Hematopoietic multipotent progenitor cell treated with erythropoietin and hydrocortisone succinate and interleukin-3 and kit ligand, for 15 days (in vitro differentiated cells): ENCODE results near the gene ITLN2.
"Not testable (repeated sequence)": the region's sequence is repeated elsewhere in the genome, so short reads cannot be mapped to it uniquely, and the experiment has no call there.

Source experiments
- DNase-seq: peaks from one replicate; pipeline ENCODE4 v3.0.0-alpha.2; 2015; ENCODE audit warnings: low spot score

The ITLN2 gene

GRCh38 chr1:160954158-160955104, at the start of gene ITLN2:
Gene ITLN2, minus strand, starts transcription at chr1:160954809. Its CDS starts 68 bp downstream, at chr1:160954741.
- DNase-seq: peak; percentile 67

GRCh38 chr1:161001525-161001924, 46.9 kb upstream of the ITLN2 start:
- DNase-seq: no peak

- DNase-seq: no peak
Observed at GRCh38 chr1:161000736-161001480, 46.3 kb upstream of the ITLN2 start.

GRCh38 chr1:160999376-160999775, 44.8 kb upstream of the ITLN2 start:
- DNase-seq: no peak

- DNase-seq: peak; percentile 79
Observed at GRCh38 chr1:160997323-160998038, 42.9 kb upstream of the ITLN2 start.

GRCh38 chr1:160996178-160996577, 41.6 kb upstream of the ITLN2 start:
- no peak for DNase-seq

GRCh38 chr1:160993544-160994193, 39.1 kb upstream of the ITLN2 start:
- peak; percentile 49 for DNase-seq

GRCh38 chr1:160992036-160992435, 37.4 kb upstream of the ITLN2 start:
- DNase-seq: not testable (repeated sequence)

GRCh38 chr1:160987359-160988050, 32.9 kb upstream of the ITLN2 start:
- no peak for DNase-seq

GRCh38 chr1:160985723-160986122, 31.1 kb upstream of the ITLN2 start:
- no peak for DNase-seq

- no peak for DNase-seq
Observed at GRCh38 chr1:160981584-160982411, 27.2 kb upstream of the ITLN2 start.

- DNase-seq: no peak
Observed at GRCh38 chr1:160979286-160979685, 24.7 kb upstream of the ITLN2 start.

- DNase-seq: no peak
Observed at GRCh38 chr1:160978510-160978927, 23.9 kb upstream of the ITLN2 start.

GRCh38 chr1:160975026-160975425, 20.4 kb upstream of the ITLN2 start:
- no peak for DNase-seq

- no peak for DNase-seq
Observed at GRCh38 chr1:160973491-160973890, 18.9 kb upstream of the ITLN2 start.

GRCh38 chr1:160972939-160973338, 18.3 kb upstream of the ITLN2 start:
- DNase-seq: no peak

GRCh38 chr1:160971618-160972056, 17.0 kb upstream of the ITLN2 start:
- DNase-seq: no peak

GRCh38 chr1:160963521-160963920, 8.9 kb upstream of the ITLN2 start:
- DNase-seq: no peak

GRCh38 chr1:160961419-160961818, 6.8 kb upstream of the ITLN2 start:
- DNase-seq: no peak

GRCh38 chr1:160956966-160957365, 2.4 kb upstream of the ITLN2 start:
- DNase-seq: no peak
